ENCODE data around the gene PRRG2.

PRRG2 gene

DNA sequence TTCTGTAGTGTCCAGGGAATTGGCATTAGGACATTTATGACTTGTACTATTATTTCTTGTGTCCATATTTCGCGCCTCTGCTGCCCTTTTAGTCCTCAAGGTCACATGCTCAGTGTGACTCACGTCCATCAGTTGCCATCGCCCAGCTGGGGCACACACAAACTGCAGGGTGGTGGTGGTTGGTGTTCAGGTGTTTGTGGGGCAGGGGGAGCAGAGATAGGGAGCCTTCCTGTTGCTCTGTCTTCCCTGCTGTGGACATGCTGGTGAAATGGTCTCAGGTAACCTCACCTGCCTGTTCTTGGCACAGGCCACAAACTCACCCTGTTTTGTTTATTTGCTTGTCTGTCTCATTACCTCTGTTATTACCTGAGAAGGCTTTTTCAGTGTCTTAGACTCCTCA, 32.3 kb downstream of the PRRG2 start:
- Histone ChIP-seq H3K79me2 (ENCODE audit: control insufficient read depth, low read length) (peaks cover 40% of the 10 kb centered on the region), H3K4me3 (ENCODE audit: low read length) (no peak overlapping the region), H3F3A (ENCODE audit: control insufficient read depth, insufficient read depth) (0 out of 2 replicates have a peak, but pooled peaks cover 5% of the 10 kb centered on the region), H3K9me2 (replicated peaks; ENCODE audit: control insufficient read depth, low read length) (no peaks in the 10 kb centered on the region), H3K27me3 (ENCODE audit: control insufficient read depth, low read length) (no peaks in the 10 kb centered on the region), H3K4me1 (ENCODE audit: control insufficient read depth, low read length) (no peaks in the 10 kb centered on the region), H3K9me3 (ENCODE audit: control insufficient read depth, insufficient read depth, low read length) (no peaks in the 10 kb centered on the region), H3K36me3 (ENCODE audit: control insufficient read depth, low read length) (peaks cover 62% of the 10 kb centered on the region), H3K4me2 (ENCODE audit: low read length) (no peak overlapping the region), H4K20me1 (ENCODE audit: control insufficient read depth, insufficient read depth, low read depth, low read length) (peaks cover 4% of the 10 kb centered on the region; the same call in 1 of the 2 replicates), H3K27ac (ENCODE audit: low read depth, low read length) (no peak overlapping the region)
- TF ChIP-seq CTCF (IDR thresholded peaks at IDR 0.05; ENCODE audit: low read depth, low read length, poor library complexity, severe bottlenecking) (no peak), EZH2phosphoT487 (IDR thresholded peaks at IDR 0.05; ENCODE audit: borderline replicate concordance, low read length) (no peak)

- Histone ChIP-seq H3K79me2 (ENCODE audit: control insufficient read depth, low read length) (peaks cover 31% of the 10 kb centered on the region), H3K9me2 (replicated peaks; ENCODE audit: control insufficient read depth, low read length) (no peaks in the 10 kb centered on the region), H3F3A (ENCODE audit: control insufficient read depth, insufficient read depth) (0 out of 2 replicates have a peak, but pooled peaks cover 5% of the 10 kb centered on the region), H3K4me3 (ENCODE audit: low read length) (no peak overlapping the region), H4K20me1 (ENCODE audit: control insufficient read depth, insufficient read depth, low read depth, low read length) (peaks cover 4% of the 10 kb centered on the region; the same call in 1 of the 2 replicates), H3K4me1 (ENCODE audit: control insufficient read depth, low read length) (no peaks in the 10 kb centered on the region), H3K27ac (ENCODE audit: low read depth, low read length) (no peak overlapping the region), H3K36me3 (ENCODE audit: control insufficient read depth, low read length) (peaks cover 57% of the 10 kb centered on the region), H3K27me3 (ENCODE audit: control insufficient read depth, low read length) (no peaks in the 10 kb centered on the region), H3K9me3 (ENCODE audit: control insufficient read depth, insufficient read depth, low read length) (no peaks in the 10 kb centered on the region), H3K4me2 (ENCODE audit: low read length) (no peak overlapping the region)
- TF ChIP-seq CTCF (IDR thresholded peaks at IDR 0.05; ENCODE audit: low read depth, low read length, poor library complexity, severe bottlenecking) (no peak), EZH2phosphoT487 (IDR thresholded peaks at IDR 0.05; ENCODE audit: borderline replicate concordance, low read length) (no peak)
Measured at GRCh38 chr19:49614096-49614833, 33.1 kb downstream of the PRRG2 start.

GRCh38 chr19:49615861-49616260, 34.7 kb downstream of the PRRG2 start:
- H3F3A ChIP-seq (ENCODE audit: control insufficient read depth, insufficient read depth) = 0 out of 2 replicates have a peak, but pooled peaks cover 5% of the 10 kb centered on the region
- peaks cover 19% of the 10 kb centered on the region for H3K79me2 ChIP-seq (ENCODE audit: control insufficient read depth, low read length)
- H3K36me3 ChIP-seq (ENCODE audit: control insufficient read depth, low read length) = peaks cover 58% of the 10 kb centered on the region
- H3K9me3 ChIP-seq (ENCODE audit: control insufficient read depth, insufficient read depth, low read length) = no peaks in the 10 kb centered on the region
- peaks cover 4% of the 10 kb centered on the region; the same call in 1 of the 2 replicates for H4K20me1 ChIP-seq (ENCODE audit: control insufficient read depth, insufficient read depth, low read depth, low read length)
- no peaks in the 10 kb centered on the region for H3K4me1 ChIP-seq (ENCODE audit: control insufficient read depth, low read length)
- no peaks in the 10 kb centered on the region for H3K9me2 ChIP-seq (replicated peaks; ENCODE audit: control insufficient read depth, low read length)
- H3K27me3 ChIP-seq (ENCODE audit: control insufficient read depth, low read length) = no peaks in the 10 kb centered on the region
- no peak overlapping the region for H3K27ac ChIP-seq (ENCODE audit: low read depth, low read length)
- no peak for TF ChIP-seq CTCF (IDR thresholded peaks at IDR 0.05; ENCODE audit: low read depth, low read length, poor library complexity, severe bottlenecking)
- no peak for TF ChIP-seq EZH2phosphoT487 (IDR thresholded peaks at IDR 0.05; ENCODE audit: borderline replicate concordance, low read length)
- no peak overlapping the region for H3K4me3 ChIP-seq (ENCODE audit: low read length)
- H3K4me2 ChIP-seq (ENCODE audit: low read length) = no peak overlapping the region

All from DOHH2 (cell line).